ENCODE measurements around the gene MAT2B. TPM values are rescaled to one million over a fixed set of nuclear protein-coding genes. Genes with fewer than 3 reads are reported as not detected.
A peak's percentile ranks its signal among the peaks of the same experiment; 100 is the strongest.

The MAT2B gene
- total and polyA plus RNA-seq, 2 of the 13 experiments (the other 11 are each of a cell fraction or from before 2014, with no cell fraction given) = 20.2 to 37.1 TPM

DNA sequence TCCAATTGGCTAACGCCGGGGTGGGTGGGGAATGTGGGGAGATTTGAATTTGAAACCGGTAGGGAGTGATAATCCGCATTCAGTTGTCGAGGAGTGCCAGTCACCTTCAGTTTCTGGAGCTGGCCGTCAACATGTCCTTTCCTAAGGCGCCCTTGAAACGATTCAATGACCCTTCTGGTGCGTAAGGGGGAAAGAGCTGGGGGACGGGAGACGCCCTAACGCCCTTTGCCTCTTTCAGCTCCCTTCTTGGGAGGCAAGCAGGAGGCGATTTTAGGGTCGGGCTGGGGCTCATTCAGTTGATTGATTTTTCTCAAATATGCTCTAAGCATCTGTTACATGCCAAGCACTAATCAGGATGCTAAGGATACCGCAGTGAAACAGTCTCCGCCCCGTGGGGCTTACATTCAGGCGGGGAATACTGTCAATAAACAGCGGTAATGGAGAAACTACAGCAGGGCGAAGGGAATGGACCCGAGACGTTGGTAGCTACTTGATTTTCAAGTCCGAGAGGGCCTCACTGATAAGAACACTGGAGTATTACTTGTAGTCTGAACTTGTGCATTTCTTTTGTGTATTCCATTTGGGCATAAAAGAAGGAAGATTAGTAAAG lies 44.8 kb upstream of the MAT2B start, which contains the start of gene HMMR:
Gene HMMR, plus strand, starts transcription at position 71 of the 610 bp plus-strand sequence. Its CDS starts 61 bp downstream, at position 132.
- H4K20me1 ChIP-seq (ENCODE audit: insufficient read depth, low read length) = no peaks in the 10 kb centered on the region
- peaks cover 0 to 4% of the 10 kb centered on the region in 2 experiments; a peak in 1 of 5 replicates for H3K27me3 ChIP-seq (ENCODE audit: control insufficient read depth in 1 of 2, insufficient read depth in 2 of 2, low read length in 2 of 2)
- ChIA-PET POLR2A (interaction anchor here (0.9 to 5.8 kb wide), 12 partner anchors 8 to 52 kb away, joined by 3 to 182 read pairs (median 6); partner anchors contain the start of genes CCNG1 and MAT2B), CTCF (ENCODE audit: low intra/inter-chr PET ratio, low total read pairs) (no interaction called here)
- peak within 1 kb of the TSS; percentile 99 for H2AFZ ChIP-seq (ENCODE audit: low read length)
- intact Hi-C loops (cut with micrococcal nuclease; ENCODE audit: unreplicated experiment) (loop anchor here (1.0 to 2.0 kb wide), 2 partner anchors 24 to 45 kb away; partner anchors contain the start of genes CCNG1 and MAT2B), in situ Hi-C loops (cut with HindIII; ENCODE audit: extremely low pct_ligation_motif_present, low pct_unique_long_range_greater_than_20kb) (no loop called here)
- ATAC-seq (peak; percentile 12), FAIRE-seq (no peak), DNase-seq (ENCODE audit: low spot score) (peak; percentile 13)
- TSS peak; percentile 96 for BruUV-seq (replicated peaks)
- H3K4me1 ChIP-seq (ENCODE audit: insufficient read depth, low read length) = peaks cover 32% of the 10 kb centered on the region
- under 1% methylated on average over 22 of the region's 23 CpGs for WGBS (ENCODE audit: low lambda C conversion rate)
- no peaks in the 10 kb centered on the region for H3K9me3 ChIP-seq (ENCODE audit: low read length)
- H3K9ac ChIP-seq (ENCODE audit: insufficient read depth, low read depth, low read length) = peak within 1 kb of the TSS; percentile 99
- 0 out of 5 replicates have a peak, but pooled peaks cover 0 to 2% of the 10 kb centered on the region in 2 experiments for H3K36me3 ChIP-seq (replicated peaks in 1 of 2; ENCODE audit: control insufficient read depth in 1 of 2, insufficient read depth in 2 of 2, low read length in 2 of 2)
- H3K27ac ChIP-seq (ENCODE audit: extremely low read length, insufficient read depth, low read length) = peak within 1 kb of the TSS; percentile 100
- peak within 1 kb of the TSS; percentile 87 for H3K4me2 ChIP-seq (ENCODE audit: low read depth, low read length)
- peak within 1 kb of the TSS; percentile 73 to 88 (median 86) for H3K4me3 ChIP-seq (replicated peaks in 1 of 3; ENCODE audit: insufficient read depth in 1 of 3, low read depth in 2 of 3, low read length in 3 of 3)
- peaks cover 62% of the 10 kb centered on the region for H3K79me2 ChIP-seq (ENCODE audit: insufficient read depth, low read length)
- TF ChIP-seq MED1 (CRISPR knock-in tag; IDR thresholded peaks at IDR 0.05) (peak; percentile 35; the same call in 1 of the 2 replicates), ZFY (CRISPR knock-in tag; IDR thresholded peaks at IDR 0.05) (0 out of 2 replicates have a peak, but pooled peaks have one; percentile 12), MAFF (IDR thresholded peaks at IDR 0.05; ENCODE audit: low read depth, low read length) (no peak), AKAP8 (CRISPR knock-in tag; IDR thresholded peaks at IDR 0.05) (no peak), MXI1 (IDR thresholded peaks at IDR 0.05; ENCODE audit: borderline replicate concordance, low read depth, low read length) (peak; percentile 85; the same call in 2 of the 3 replicates), FOXO1 (CRISPR knock-in tag; IDR thresholded peaks at IDR 0.05) (no peak), GABPB1 (CRISPR knock-in tag; IDR thresholded peaks at IDR 0.05) (no peak), SAP130 (CRISPR knock-in tag; IDR thresholded peaks at IDR 0.05; ENCODE audit: low read depth) (peak; percentile 92), POLR2A (IDR thresholded peaks at IDR 0.05; ENCODE audit: insufficient read depth in 1 of 2, low read depth in 2 of 2, low read length in 2 of 2) (peak; percentile 68 to 85), ZNF546 (CRISPR knock-in tag; conservative IDR thresholded peaks at IDR 0.05) (no peak), MZF1 (CRISPR knock-in tag; IDR thresholded peaks at IDR 0.05; ENCODE audit: borderline replicate concordance) (no peak), EZH2 (conservative IDR thresholded peaks at IDR 0.05; ENCODE audit: low read depth, low read length) (no peak), ZNF672 (CRISPR knock-in tag; IDR thresholded peaks at IDR 0.05) (no peak)
- TF ChIP-seq, protein P1, sequence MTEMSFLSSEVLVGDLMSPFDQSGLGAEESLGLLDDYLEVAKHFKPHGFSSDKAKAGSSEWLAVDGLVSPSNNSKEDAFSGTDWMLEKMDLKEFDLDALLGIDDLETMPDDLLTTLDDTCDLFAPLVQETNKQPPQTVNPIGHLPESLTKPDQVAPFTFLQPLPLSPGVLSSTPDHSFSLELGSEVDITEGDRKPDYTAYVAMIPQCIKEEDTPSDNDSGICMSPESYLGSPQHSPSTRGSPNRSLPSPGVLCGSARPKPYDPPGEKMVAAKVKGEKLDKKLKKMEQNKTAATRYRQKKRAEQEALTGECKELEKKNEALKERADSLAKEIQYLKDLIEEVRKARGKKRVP (CRISPR knock-in tag; IDR thresholded peaks at IDR 0.05) = no peak
- TF ChIP-seq, protein P2, sequence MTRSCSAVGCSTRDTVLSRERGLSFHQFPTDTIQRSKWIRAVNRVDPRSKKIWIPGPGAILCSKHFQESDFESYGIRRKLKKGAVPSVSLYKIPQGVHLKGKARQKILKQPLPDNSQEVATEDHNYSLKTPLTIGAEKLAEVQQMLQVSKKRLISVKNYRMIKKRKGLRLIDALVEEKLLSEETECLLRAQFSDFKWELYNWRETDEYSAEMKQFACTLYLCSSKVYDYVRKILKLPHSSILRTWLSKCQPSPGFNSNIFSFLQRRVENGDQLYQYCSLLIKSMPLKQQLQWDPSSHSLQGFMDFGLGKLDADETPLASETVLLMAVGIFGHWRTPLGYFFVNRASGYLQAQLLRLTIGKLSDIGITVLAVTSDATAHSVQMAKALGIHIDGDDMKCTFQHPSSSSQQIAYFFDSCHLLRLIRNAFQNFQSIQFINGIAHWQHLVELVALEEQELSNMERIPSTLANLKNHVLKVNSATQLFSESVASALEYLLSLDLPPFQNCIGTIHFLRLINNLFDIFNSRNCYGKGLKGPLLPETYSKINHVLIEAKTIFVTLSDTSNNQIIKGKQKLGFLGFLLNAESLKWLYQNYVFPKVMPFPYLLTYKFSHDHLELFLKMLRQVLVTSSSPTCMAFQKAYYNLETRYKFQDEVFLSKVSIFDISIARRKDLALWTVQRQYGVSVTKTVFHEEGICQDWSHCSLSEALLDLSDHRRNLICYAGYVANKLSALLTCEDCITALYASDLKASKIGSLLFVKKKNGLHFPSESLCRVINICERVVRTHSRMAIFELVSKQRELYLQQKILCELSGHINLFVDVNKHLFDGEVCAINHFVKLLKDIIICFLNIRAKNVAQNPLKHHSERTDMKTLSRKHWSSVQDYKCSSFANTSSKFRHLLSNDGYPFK (CRISPR knock-in tag; IDR thresholded peaks at IDR 0.05; ENCODE audit: borderline replicate concordance) = no peak
- TF ChIP-seq, protein P3, sequence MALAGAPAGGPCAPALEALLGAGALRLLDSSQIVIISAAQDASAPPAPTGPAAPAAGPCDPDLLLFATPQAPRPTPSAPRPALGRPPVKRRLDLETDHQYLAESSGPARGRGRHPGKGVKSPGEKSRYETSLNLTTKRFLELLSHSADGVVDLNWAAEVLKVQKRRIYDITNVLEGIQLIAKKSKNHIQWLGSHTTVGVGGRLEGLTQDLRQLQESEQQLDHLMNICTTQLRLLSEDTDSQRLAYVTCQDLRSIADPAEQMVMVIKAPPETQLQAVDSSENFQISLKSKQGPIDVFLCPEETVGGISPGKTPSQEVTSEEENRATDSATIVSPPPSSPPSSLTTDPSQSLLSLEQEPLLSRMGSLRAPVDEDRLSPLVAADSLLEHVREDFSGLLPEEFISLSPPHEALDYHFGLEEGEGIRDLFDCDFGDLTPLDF (CRISPR knock-in tag; IDR thresholded peaks at IDR 0.05) = peak; percentile 38; the same call in 1 of the 2 replicates
- TF ChIP-seq, protein P4, sequence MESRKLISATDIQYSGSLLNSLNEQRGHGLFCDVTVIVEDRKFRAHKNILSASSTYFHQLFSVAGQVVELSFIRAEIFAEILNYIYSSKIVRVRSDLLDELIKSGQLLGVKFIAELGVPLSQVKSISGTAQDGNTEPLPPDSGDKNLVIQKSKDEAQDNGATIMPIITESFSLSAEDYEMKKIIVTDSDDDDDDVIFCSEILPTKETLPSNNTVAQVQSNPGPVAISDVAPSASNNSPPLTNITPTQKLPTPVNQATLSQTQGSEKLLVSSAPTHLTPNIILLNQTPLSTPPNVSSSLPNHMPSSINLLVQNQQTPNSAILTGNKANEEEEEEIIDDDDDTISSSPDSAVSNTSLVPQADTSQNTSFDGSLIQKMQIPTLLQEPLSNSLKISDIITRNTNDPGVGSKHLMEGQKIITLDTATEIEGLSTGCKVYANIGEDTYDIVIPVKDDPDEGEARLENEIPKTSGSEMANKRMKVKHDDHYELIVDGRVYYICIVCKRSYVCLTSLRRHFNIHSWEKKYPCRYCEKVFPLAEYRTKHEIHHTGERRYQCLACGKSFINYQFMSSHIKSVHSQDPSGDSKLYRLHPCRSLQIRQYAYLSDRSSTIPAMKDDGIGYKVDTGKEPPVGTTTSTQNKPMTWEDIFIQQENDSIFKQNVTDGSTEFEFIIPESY (CRISPR knock-in tag; IDR thresholded peaks at IDR 0.05) = no peak
